Breast epithelium (tissue), 4 donors: ENCODE data around the gene MSL2. TPM values are rescaled to one million over a fixed set of nuclear protein-coding genes. Genes with fewer than 3 reads are reported as not detected.

Experiments used
- DNase-seq, 2 donors: peaks; one replicate each; pipeline ENCODE4 v3.0.0-alpha.2; 2019; ENCODE audit warnings: low spot score in 2 of 2
- H3K27ac ChIP-seq, 2 donors: fragments of 200-600 bp; sonication (generic) in 1 of 2; one replicate each; pipeline ENCODE4 v1.5.1; 2016 to 2019; ENCODE audit warnings: mild to moderate bottlenecking in 1 of 2
- H3K27me3 ChIP-seq, 2 donors: fragments of 200-600 bp; sonication (generic) in 1 of 2; one replicate each; pipeline versions ENCODE4 v1.5.1 to v1.6.0; 2017 to 2019; ENCODE audit warnings: control low read depth in 1 of 2, mild to moderate bottlenecking in 1 of 2
- H3K36me3 ChIP-seq: fragments of 200-600 bp; one replicate; pipeline ENCODE4 v1.5.1; 2019
- H3K4me1 ChIP-seq, 2 donors: fragments of 200-600 bp; sonication (generic); one replicate each; pipeline ENCODE4 v1.5.1; 2016 to 2019; ENCODE audit warnings: control low read depth in 1 of 2
- H3K4me3 ChIP-seq, 3 donors: fragments of 200-600 bp; sonication (generic); 1 replicate in 2 of 3; 2 replicates in 1 of 3; pipeline ENCODE4 v1.5.1; 2016 to 2019; ENCODE audit warnings: mild to moderate bottlenecking in 3 of 3, moderate library complexity in 2 of 3
- H3K9me3 ChIP-seq, 2 donors: fragments of 200-600 bp; sonication (generic) in 1 of 2; one replicate each; pipeline ENCODE4 v1.5.1; 2016 to 2019; ENCODE audit warnings: control low read depth in 1 of 2
- CTCF ChIP-seq, 3 donors: fragments of 450-650 bp; IDR thresholded peaks; one replicate each; pipeline ENCODE4 v1.5.1; 2016 to 2017; ENCODE audit warnings: antibody characterized with exemption in 3 of 3, mild to moderate bottlenecking in 3 of 3, moderate library complexity in 3 of 3
- POLR2A ChIP-seq: fragments of 450-650 bp; IDR thresholded peaks from one replicate; pipeline ENCODE4 v1.6.1; 2016; ENCODE audit warnings: antibody characterized with exemption, mild to moderate bottlenecking, moderate library complexity
- POLR2AphosphoS5 ChIP-seq, 3 donors: sonication (generic); formaldehyde crosslinking; IDR thresholded peaks; one replicate each; pipeline ENCODE4 v1.6.1; 2017; ENCODE audit warnings: antibody characterized with exemption in 3 of 3
- intact Hi-C: fragments of 100-400 bp; cut with DNase I; formaldehyde crosslinking; loops from one replicate; pipeline ENCODE4 v1.15.1; 2023; ENCODE audit warnings: low total_unique reads
- total RNA-seq, 3 donors: library from RNA; depleted of rRNA; stranded (reverse); fragments of >200 nt; gene quantifications; one replicate each; pipeline ENCODE4 v1.1.0, GENCODE V29; 2016

The MSL2 gene
- total RNA-seq, 3 donors from 2014 or later: 25.8 to 46.5 (median 27.5) TPM

- Histone ChIP-seq H3K27ac (no peak overlapping the region), H3K36me3 (no peaks in the 10 kb centered on the region), H3K4me1 (peaks cover 3 to 5% of the 10 kb centered on the region in 2 donors), H3K4me3 (peak overlapping the region in 1 of 3 donors; percentile 23), H3K9me3 (no peaks in the 10 kb centered on the region), H3K27me3 (no peaks in the 10 kb centered on the region)
- TF ChIP-seq POLR2AphosphoS5 (IDR thresholded peaks at IDR 0.05) (no peak), POLR2A (no peak), CTCF (IDR thresholded peaks at IDR 0.05) (no peak)
- intact Hi-C loops: no loop called here
- no peak for DNase-seq
Measured at GRCh38 chr3:136189859-136190617, 6.1 kb downstream of the MSL2 start.

- Histone ChIP-seq H3K36me3 (no peaks in the 10 kb centered on the region), H3K4me1 (peaks cover 3 to 5% of the 10 kb centered on the region in 2 donors), H3K9me3 (no peaks in the 10 kb centered on the region), H3K27me3 (no peaks in the 10 kb centered on the region), H3K4me3 (no peak overlapping the region), H3K27ac (no peak overlapping the region)
- DNase-seq: no peak
- intact Hi-C loops: no loop called here
- no peak for TF ChIP-seq POLR2AphosphoS5 (IDR thresholded peaks at IDR 0.05)
Measured at GRCh38 chr3:136189043-136189442, 7.1 kb downstream of the MSL2 start.

- no peaks in the 10 kb centered on the region for H3K9me3 ChIP-seq
- H3K36me3 ChIP-seq: no peaks in the 10 kb centered on the region
- H3K4me1 ChIP-seq: peaks cover 3 to 5% of the 10 kb centered on the region in 2 donors
- DNase-seq: no peak
- H3K4me3 ChIP-seq: no peak overlapping the region
- H3K27me3 ChIP-seq: no peaks in the 10 kb centered on the region
- no peak overlapping the region for H3K27ac ChIP-seq
- intact Hi-C loops: no loop called here
- TF ChIP-seq CTCF (IDR thresholded peaks at IDR 0.05): no peak
- no peak for TF ChIP-seq POLR2A
- no peak for TF ChIP-seq POLR2AphosphoS5 (IDR thresholded peaks at IDR 0.05)
Measured at GRCh38 chr3:136187868-136188267, 8.3 kb downstream of the MSL2 start.

- no peaks in the 10 kb centered on the region for H3K36me3 ChIP-seq
- no peak overlapping the region for H3K4me3 ChIP-seq
- TF ChIP-seq CTCF (IDR thresholded peaks at IDR 0.05): no peak
- TF ChIP-seq POLR2AphosphoS5 (IDR thresholded peaks at IDR 0.05): no peak
- TF ChIP-seq POLR2A: no peak
- DNase-seq: no peak
- no peaks in the 10 kb centered on the region for H3K27me3 ChIP-seq
- peaks cover 0 to 5% of the 10 kb centered on the region in 2 donors for H3K4me1 ChIP-seq
- H3K27ac ChIP-seq: no peak overlapping the region
- no peaks in the 10 kb centered on the region for H3K9me3 ChIP-seq
- intact Hi-C loops: no loop called here
Measured at GRCh38 chr3:136186846-136187245, 9.3 kb downstream of the MSL2 start.

GRCh38 chr3:136186344-136186743 lies 9.8 kb downstream of the MSL2 start:
- no peaks in the 10 kb centered on the region for H3K9me3 ChIP-seq
- TF ChIP-seq CTCF (IDR thresholded peaks at IDR 0.05): no peak
- TF ChIP-seq POLR2AphosphoS5 (IDR thresholded peaks at IDR 0.05): no peak
- TF ChIP-seq POLR2A: no peak
- no peak overlapping the region for H3K4me3 ChIP-seq
- H3K4me1 ChIP-seq: peaks cover 0 to 5% of the 10 kb centered on the region in 2 donors
- DNase-seq: no peak
- no peaks in the 10 kb centered on the region for H3K36me3 ChIP-seq
- intact Hi-C loops: no loop called here
- H3K27me3 ChIP-seq: no peaks in the 10 kb centered on the region
- H3K27ac ChIP-seq: no peak overlapping the region
